Measurements from ENCODE around the gene CDC42EP1. TPM values are rescaled to one million over a fixed set of nuclear protein-coding genes. Genes with fewer than 3 reads are reported as not detected.

CDC42EP1 gene
- total RNA-seq, 1 experiment from 2014 or later: 75.0 TPM

- no peaks in the 10 kb centered on the region for H3K9me3 Mint-ChIP-seq (ENCODE audit: unreplicated experiment)
- TF ChIP-seq CTCF (IDR thresholded peaks at IDR 0.05; ENCODE audit: insufficient read depth in 1 of 2, low read depth in 1 of 2, low read length in 1 of 2, severe bottlenecking in 1 of 2, unreplicated experiment in 1 of 2): no peak
- peak overlapping the region; percentile 76 for H3K4me3 Mint-ChIP-seq (ENCODE audit: unreplicated experiment)
- intact Hi-C loops (cut with micrococcal nuclease; ENCODE audit: unreplicated experiment): no loop called here
- ChIA-PET POLR2A (interaction anchor here (0.6 kb wide), 3 partner anchors 17 to 24 kb away, joined by 3 read pairs; partner anchors contain the start of gene LGALS2), CTCF (interaction anchor here (1.1 to 3.0 kb wide), 4 partner anchors 18 to 95 kb away, joined by 4 to 17 read pairs (median 6); partner anchors contain the start of gene PDXP)
- H3K4me3 ChIP-seq (ENCODE audit: low read depth, low read length): no peak overlapping the region
- no peaks in the 10 kb centered on the region for H3K27me3 ChIP-seq (replicated peaks; ENCODE audit: control insufficient read depth, insufficient read depth, low read length)
- no peaks in the 10 kb centered on the region for H3K9me3 ChIP-seq
- H3K36me3 ChIP-seq (ENCODE audit: control insufficient read depth, insufficient read depth, low read length): peaks cover 7% of the 10 kb centered on the region
- peak overlapping the region; percentile 70 for H3K27ac Mint-ChIP-seq (ENCODE audit: unreplicated experiment)
- peaks cover 55% of the 10 kb centered on the region for H3K4me1 ChIP-seq
- H3K36me3 Mint-ChIP-seq (ENCODE audit: insufficient read depth, unreplicated experiment): peaks cover 69% of the 10 kb centered on the region
- H3K27me3 Mint-ChIP-seq (ENCODE audit: insufficient read depth, unreplicated experiment): no peaks in the 10 kb centered on the region
- peak; percentile 77 to 79 for DNase-seq
- H3K4me1 Mint-ChIP-seq (ENCODE audit: low read depth, unreplicated experiment): peaks cover 13% of the 10 kb centered on the region
- BruUV-seq (replicated peaks): no TSS peak
Observed at GRCh38 chr22:37563153-37564081, 3.1 kb downstream of the CDC42EP1 start.

GRCh38 chr22:37564111-37564711, 3.9 kb downstream of the CDC42EP1 start:
- ChIA-PET CTCF (interaction anchor here (0.7 to 3.0 kb wide), 4 partner anchors 19 to 36 kb away, joined by 4 to 17 read pairs (median 6); no protein-coding TSS in a partner anchor), POLR2A (no interaction called here)
- DNase-seq: no peak
- H3K4me1 Mint-ChIP-seq (ENCODE audit: low read depth, unreplicated experiment): peaks cover 16% of the 10 kb centered on the region
- peaks cover 77% of the 10 kb centered on the region for H3K36me3 Mint-ChIP-seq (ENCODE audit: insufficient read depth, unreplicated experiment)
- Histone ChIP-seq H3K4me3 (ENCODE audit: low read depth, low read length) (no peak overlapping the region), H3K36me3 (ENCODE audit: control insufficient read depth, insufficient read depth, low read length) (peaks cover 7% of the 10 kb centered on the region), H3K27me3 (replicated peaks; ENCODE audit: control insufficient read depth, insufficient read depth, low read length) (no peaks in the 10 kb centered on the region), H3K4me1 (peaks cover 63% of the 10 kb centered on the region), H3K9me3 (no peaks in the 10 kb centered on the region)
- no peak for TF ChIP-seq CTCF (IDR thresholded peaks at IDR 0.05; ENCODE audit: insufficient read depth in 1 of 2, low read depth in 1 of 2, low read length in 1 of 2, severe bottlenecking in 1 of 2, unreplicated experiment in 1 of 2)
- no peaks in the 10 kb centered on the region for H3K27me3 Mint-ChIP-seq (ENCODE audit: insufficient read depth, unreplicated experiment)
- peak overlapping the region; percentile 76 for H3K4me3 Mint-ChIP-seq (ENCODE audit: unreplicated experiment)
- H3K27ac Mint-ChIP-seq (ENCODE audit: unreplicated experiment): peak overlapping the region; percentile 70
- BruUV-seq (replicated peaks): no TSS peak
- H3K9me3 Mint-ChIP-seq (ENCODE audit: unreplicated experiment): no peaks in the 10 kb centered on the region
- intact Hi-C loops (cut with micrococcal nuclease; ENCODE audit: unreplicated experiment): no loop called here

- Mint-ChIP-seq H3K4me1 (ENCODE audit: low read depth, unreplicated experiment) (peaks cover 32% of the 10 kb centered on the region), H3K27me3 (ENCODE audit: insufficient read depth, unreplicated experiment) (no peaks in the 10 kb centered on the region), H3K36me3 (ENCODE audit: insufficient read depth, unreplicated experiment) (peaks cover 93% of the 10 kb centered on the region), H3K27ac (ENCODE audit: unreplicated experiment) (peak overlapping the region; percentile 17), H3K9me3 (ENCODE audit: unreplicated experiment) (no peaks in the 10 kb centered on the region), H3K4me3 (ENCODE audit: unreplicated experiment) (no peak overlapping the region)
- ChIA-PET CTCF (interaction anchor here (1.0 to 5.3 kb wide), 5 partner anchors 14 to 28 kb away, joined by 3 to 54 read pairs (median 30); partner anchors contain the start of gene LGALS2), POLR2A (no interaction called here)
- BruUV-seq (replicated peaks): no TSS peak
- intact Hi-C loops (cut with micrococcal nuclease; ENCODE audit: unreplicated experiment): loop anchor here (5.0 kb wide), 1 partner anchor 41 kb away; the partner anchor contains the start of gene GGA1
- DNase-seq: no peak
- peaks cover 72% of the 10 kb centered on the region for H3K4me1 ChIP-seq
- no peaks in the 10 kb centered on the region for H3K27me3 ChIP-seq (replicated peaks; ENCODE audit: control insufficient read depth, insufficient read depth, low read length)
- TF ChIP-seq CTCF (IDR thresholded peaks at IDR 0.05; ENCODE audit: insufficient read depth in 1 of 2, low read depth in 1 of 2, low read length in 1 of 2, severe bottlenecking in 1 of 2, unreplicated experiment in 1 of 2): no peak
- H3K4me3 ChIP-seq (ENCODE audit: low read depth, low read length): no peak overlapping the region
- peaks cover 11% of the 10 kb centered on the region for H3K36me3 ChIP-seq (ENCODE audit: control insufficient read depth, insufficient read depth, low read length)
- H3K9me3 ChIP-seq: no peaks in the 10 kb centered on the region
Observed at GRCh38 chr22:37565830-37566229, 5.5 kb downstream of the CDC42EP1 start.

Measured in Caco-2 (cell line).